OCI-LY7 (cell line): ENCODE results near the gene KATNAL1.

Experiments used
- EZH2phosphoT487 ChIP-seq: fragments of 200-600 bp; sonication (generic); IDR thresholded peaks from 2 replicates; pipeline ENCODE4 v1.6.1; 2018; ENCODE audit warnings: low read depth, borderline replicate concordance, mild to moderate bottlenecking, mixed run types, antibody characterized with exemption, low read length, moderate library complexity, mixed read lengths
- TF ChIP-seq, protein P1 (sequence below): fragments of 200-600 bp; sonication (generic); conservative IDR thresholded peaks from 2 replicates; pipeline ENCODE4 v1.5.1; 2014; ENCODE audit warnings: mild to moderate bottlenecking, antibody characterized with exemption, low read length, moderate library complexity, mixed read lengths

DNA sequence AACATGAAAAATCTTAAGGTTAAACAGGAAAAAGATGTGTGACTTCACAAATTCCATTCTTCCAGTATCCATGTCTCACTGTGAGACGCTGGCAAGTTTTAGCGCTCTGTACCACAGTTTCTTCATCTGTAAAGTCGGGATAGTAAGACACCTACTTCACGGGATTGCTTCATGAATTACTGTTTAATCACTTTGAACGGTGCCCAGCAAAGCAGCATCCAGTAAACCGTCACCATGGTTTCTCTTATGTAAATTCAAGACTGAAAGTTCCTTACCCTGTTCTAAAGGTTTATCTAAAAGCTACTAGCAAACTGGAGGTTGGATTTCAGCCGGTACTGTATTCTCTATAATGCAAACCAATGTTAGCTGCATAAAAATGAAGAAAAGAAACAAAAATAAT lies 53.5 kb downstream of the KATNAL1 start:
- TF ChIP-seq, protein P1, sequence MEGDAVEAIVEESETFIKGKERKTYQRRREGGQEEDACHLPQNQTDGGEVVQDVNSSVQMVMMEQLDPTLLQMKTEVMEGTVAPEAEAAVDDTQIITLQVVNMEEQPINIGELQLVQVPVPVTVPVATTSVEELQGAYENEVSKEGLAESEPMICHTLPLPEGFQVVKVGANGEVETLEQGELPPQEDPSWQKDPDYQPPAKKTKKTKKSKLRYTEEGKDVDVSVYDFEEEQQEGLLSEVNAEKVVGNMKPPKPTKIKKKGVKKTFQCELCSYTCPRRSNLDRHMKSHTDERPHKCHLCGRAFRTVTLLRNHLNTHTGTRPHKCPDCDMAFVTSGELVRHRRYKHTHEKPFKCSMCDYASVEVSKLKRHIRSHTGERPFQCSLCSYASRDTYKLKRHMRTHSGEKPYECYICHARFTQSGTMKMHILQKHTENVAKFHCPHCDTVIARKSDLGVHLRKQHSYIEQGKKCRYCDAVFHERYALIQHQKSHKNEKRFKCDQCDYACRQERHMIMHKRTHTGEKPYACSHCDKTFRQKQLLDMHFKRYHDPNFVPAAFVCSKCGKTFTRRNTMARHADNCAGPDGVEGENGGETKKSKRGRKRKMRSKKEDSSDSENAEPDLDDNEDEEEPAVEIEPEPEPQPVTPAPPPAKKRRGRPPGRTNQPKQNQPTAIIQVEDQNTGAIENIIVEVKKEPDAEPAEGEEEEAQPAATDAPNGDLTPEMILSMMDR: no peak
- TF ChIP-seq EZH2phosphoT487: no peak
